HFFc6 (cell line): ENCODE measurements around the gene SLC25A34. TPM values are rescaled to one million over a fixed set of nuclear protein-coding genes. Genes with fewer than 3 reads are reported as not detected.
A peak's percentile ranks its signal among the peaks of the same experiment; 100 is the strongest.

Experiments used
- DNase-seq: peaks from one replicate; pipeline ENCODE4 v3.0.0-alpha.2; 2018
- H3K27ac Mint-ChIP-seq: 2 replicates; pipeline ENCODE4 v1.8.0; 2020; ENCODE audit warnings: mild to moderate bottlenecking, mixed read lengths
- H3K27me3 Mint-ChIP-seq: 2 replicates; pipeline ENCODE4 v1.8.0; 2021; ENCODE audit warnings: mild to moderate bottlenecking, moderate library complexity, mixed read lengths; ENCODE audit not compliant: insufficient read depth
- H3K36me3 Mint-ChIP-seq: 2 replicates; pipeline ENCODE4 v1.8.0; 2021; ENCODE audit warnings: low read depth, mixed read lengths
- H3K4me1 Mint-ChIP-seq: 2 replicates; pipeline ENCODE4 v1.8.0; 2020; ENCODE audit warnings: low read depth, mixed read lengths
- H3K4me3 Mint-ChIP-seq: 2 replicates; pipeline ENCODE4 v1.8.0; 2020; ENCODE audit warnings: mild to moderate bottlenecking, moderate library complexity, mixed read lengths
- H3K9me3 Mint-ChIP-seq: 2 replicates; pipeline ENCODE4 v1.8.0; 2020; ENCODE audit warnings: mild to moderate bottlenecking, mixed read lengths
- CTCF ChIP-seq: fragments of 200-600 bp; sonication (generic); IDR thresholded peaks from 2 replicates; pipeline ENCODE4 v1.5.0; 2021; ENCODE audit warnings: antibody characterized with exemption, mild to moderate bottlenecking
- total RNA-seq, 6 experiments: library from RNA; stranded (reverse); fragmentation: NEBNext Ultra II Directional; extraction: Animal tissue kit (Norgen Biotek cat#: 25700); gene quantifications; 2 replicates in 1 of 6; 3 replicates in 5 of 6; pipeline ENCODE4 v1.2.3, GENCODE V29; 2021

Gene SLC25A34
- total RNA-seq, 6 experiments from 2014 or later: 0.26 to 0.68 (median 0.43) TPM

GRCh38 chr1:15702722-15703550 is 33.1 kb upstream of the SLC25A34 start:
- Mint-ChIP-seq H3K27ac (peak overlapping the region; percentile 94), H3K9me3 (no peaks in the 10 kb centered on the region), H3K4me1 (peaks cover 28% of the 10 kb centered on the region), H3K4me3 (peak overlapping the region; percentile 77), H3K36me3 (peaks cover 12% of the 10 kb centered on the region), H3K27me3 (peaks cover 2% of the 10 kb centered on the region; the same call in 1 of the 2 replicates)
- peak; percentile 43 for TF ChIP-seq CTCF
- DNase-seq: no peak

- Mint-ChIP-seq H3K4me3 (peak overlapping the region; percentile 77), H3K9me3 (no peaks in the 10 kb centered on the region), H3K4me1 (peaks cover 28% of the 10 kb centered on the region), H3K36me3 (peaks cover 12% of the 10 kb centered on the region), H3K27me3 (peaks cover 2% of the 10 kb centered on the region; the same call in 1 of the 2 replicates), H3K27ac (peak overlapping the region; percentile 94)
- DNase-seq: peak; percentile 83
- no peak for TF ChIP-seq CTCF
Observed at GRCh38 chr1:15703562-15703961, 32.5 kb upstream of the SLC25A34 start.

GRCh38 chr1:15704526-15705183 is 31.4 kb upstream of the SLC25A34 start:
- TF ChIP-seq CTCF: no peak
- peak overlapping the region; percentile 77; the same call in 1 of the 2 replicates for H3K4me3 Mint-ChIP-seq
- peaks cover 28% of the 10 kb centered on the region for H3K4me1 Mint-ChIP-seq
- H3K27me3 Mint-ChIP-seq: peaks cover 2% of the 10 kb centered on the region; the same call in 1 of the 2 replicates
- peaks cover 8% of the 10 kb centered on the region for H3K36me3 Mint-ChIP-seq
- H3K9me3 Mint-ChIP-seq: no peaks in the 10 kb centered on the region
- no peak for DNase-seq
- peak overlapping the region; percentile 94 for H3K27ac Mint-ChIP-seq

GRCh38 chr1:15705184-15705566 is 30.9 kb upstream of the SLC25A34 start:
- Mint-ChIP-seq H3K27ac (peak overlapping the region; percentile 61; the same call in 1 of the 2 replicates), H3K4me1 (peaks cover 28% of the 10 kb centered on the region), H3K36me3 (peaks cover 8% of the 10 kb centered on the region), H3K9me3 (no peaks in the 10 kb centered on the region), H3K27me3 (peaks cover 2% of the 10 kb centered on the region; the same call in 1 of the 2 replicates), H3K4me3 (no peak overlapping the region)
- no peak for DNase-seq
- no peak for TF ChIP-seq CTCF

- no peak for TF ChIP-seq CTCF
- Mint-ChIP-seq H3K36me3 (peaks cover 8% of the 10 kb centered on the region), H3K27ac (no peak overlapping the region), H3K27me3 (peaks cover 2% of the 10 kb centered on the region; the same call in 1 of the 2 replicates), H3K4me3 (no peak overlapping the region), H3K4me1 (peaks cover 23% of the 10 kb centered on the region), H3K9me3 (no peaks in the 10 kb centered on the region)
- no peak for DNase-seq
Observed at GRCh38 chr1:15706751-15707150, 29.3 kb upstream of the SLC25A34 start.
